GM19395 (cell line): ENCODE data around the gene GPC6.

Source experiments
- ATAC-seq: cut with Tn5 transposase; IDR thresholded peaks from one replicate; pipeline ENCODE4 v1.9.1; 2021; ENCODE audit warnings: mild to moderate bottlenecking, moderate library complexity; ENCODE audit not compliant: unreplicated experiment

Gene GPC6

GRCh38 chr13:94014461-94014860 is 787.9 kb downstream of the GPC6 start:
- no peak for ATAC-seq

- no peak for ATAC-seq
Measured at GRCh38 chr13:94020426-94020825, 793.8 kb downstream of the GPC6 start.

- no peak for ATAC-seq
Measured at GRCh38 chr13:94020833-94021232, 794.2 kb downstream of the GPC6 start.

GRCh38 chr13:94028234-94028633 is 801.6 kb downstream of the GPC6 start:
- no peak for ATAC-seq

- ATAC-seq = no peak
Measured at GRCh38 chr13:94028650-94029049, 802.0 kb downstream of the GPC6 start.

- ATAC-seq = no peak
Measured at GRCh38 chr13:94030415-94031119, 804.0 kb downstream of the GPC6 start.

- no peak for ATAC-seq
Measured at GRCh38 chr13:94031609-94032008, 805.0 kb downstream of the GPC6 start.

GRCh38 chr13:94033098-94033497 is 806.5 kb downstream of the GPC6 start:
- no peak for ATAC-seq

- no peak for ATAC-seq
Measured at GRCh38 chr13:94033830-94034642, 807.4 kb downstream of the GPC6 start.

GRCh38 chr13:94050039-94050438 is 823.4 kb downstream of the GPC6 start:
- ATAC-seq = no peak

- ATAC-seq = no peak
Measured at GRCh38 chr13:94050686-94051085, 824.1 kb downstream of the GPC6 start.

- no peak for ATAC-seq
Measured at GRCh38 chr13:94053986-94054593, 827.5 kb downstream of the GPC6 start.

GRCh38 chr13:94056362-94056990 is 829.9 kb downstream of the GPC6 start:
- no peak for ATAC-seq

- no peak for ATAC-seq
Measured at GRCh38 chr13:94057618-94058186, 831.1 kb downstream of the GPC6 start.

GRCh38 chr13:94058821-94059360 is 832.3 kb downstream of the GPC6 start:
- no peak for ATAC-seq

- ATAC-seq = no peak
Measured at GRCh38 chr13:94061301-94061700, 834.7 kb downstream of the GPC6 start.

- no peak for ATAC-seq
Measured at GRCh38 chr13:94063096-94063495, 836.5 kb downstream of the GPC6 start.

- ATAC-seq = no peak
Measured at GRCh38 chr13:94063848-94064247, 837.2 kb downstream of the GPC6 start.

GRCh38 chr13:94065741-94066140 is 839.1 kb downstream of the GPC6 start:
- ATAC-seq = no peak

GRCh38 chr13:94073007-94073744 is 846.6 kb downstream of the GPC6 start:
- ATAC-seq = no peak
